A549 (cell line): ENCODE results near the gene MYRF. TPM values are rescaled to one million over a fixed set of nuclear protein-coding genes. Genes with fewer than 3 reads are reported as not detected.

Source experiments
- ATAC-seq, 2 experiments: fragments of 200-7000 bp in 1 of 2; fragments of >200 bp in 1 of 2; cut with Nextera tagmentation in 1 of 2; cut with Tn5 transposase in 1 of 2; 3 replicates each; pipeline versions ENCODE4 v1.8.0 to v1.9.1; 2018 to 2020; ENCODE audit warnings: mild to moderate bottlenecking in 1 of 2, moderate library complexity in 1 of 2
- CTCF ChIA-PET: fragments of 300-600 bp; sonication (Branson Sonifier 250); formaldehyde crosslinking; extraction: SDS; loops from one replicate; lab custom pipeline; 2021; ENCODE audit warnings: antibody characterized with exemption, inconsistent platforms; lab: Yijun Ruan, JAX
- POLR2A ChIA-PET: fragments of 350-600 bp; formaldehyde crosslinking; extraction: SDS; loops from one replicate; lab custom pipeline; 2021; ENCODE audit warnings: antibody characterized with exemption, inconsistent platforms; lab: Yijun Ruan, JAX
- DNase-seq, 2 experiments: peaks; one replicate each; pipeline versions ENCODE4 v3.0.0 to v3.0.0-alpha.2; 2011 to 2016; ENCODE audit warnings: low read depth in 1 of 2, low spot score in 1 of 2
- FAIRE-seq: peaks from 2 replicates; lab custom pipeline; 2011; peaks lifted over from hg19 to GRCh38; lab: Jason Lieb, UNC
- H3K27ac ChIP-seq, 2 experiments: fragments of >200 bp; sonication (Bioruptor Twin); formaldehyde crosslinking; 3 replicates each; pipeline ENCODE4 v1.5.1; 2016 to 2017
- H3K4me1 ChIP-seq: fragments of >200 bp; sonication (Bioruptor Twin); formaldehyde crosslinking; 3 replicates; pipeline ENCODE4 v1.6.1; 2016
- H3K4me2 ChIP-seq: fragments of >200 bp; sonication (Bioruptor Twin); formaldehyde crosslinking; 3 replicates; pipeline ENCODE4 v1.6.1; 2016
- H3K4me3 ChIP-seq: fragments of >200 bp; sonication (Bioruptor Twin); formaldehyde crosslinking; 3 replicates; pipeline ENCODE4 v1.5.1; 2016
- H3K9me3 ChIP-seq: fragments of >200 bp; sonication (Bioruptor Twin); formaldehyde crosslinking; 3 replicates; pipeline ENCODE4 v1.6.1; 2016
- BCL3 ChIP-seq: fragments of >200 bp; sonication (Bioruptor Twin); formaldehyde crosslinking; IDR thresholded peaks from 3 replicates; pipeline ENCODE4 v1.6.1; 2016
- CBX8 ChIP-seq: fragments of 200-600 bp; sonication (generic); IDR thresholded peaks from 2 replicates; pipeline ENCODE4 v1.6.1; 2016
- CHD4 ChIP-seq: fragments of 200-600 bp; sonication (generic); IDR thresholded peaks from 2 replicates; pipeline ENCODE4 v1.6.1; 2016; ENCODE audit warnings: antibody characterized with exemption, mild to moderate bottlenecking, borderline replicate concordance
- EHF ChIP-seq: fragments of 250-450 bp; sonication (Bioruptor Pico); IDR thresholded peaks from 2 replicates; pipeline ENCODE4 v1.5.0; 2020; ENCODE audit warnings: mild to moderate bottlenecking
- EHMT2 ChIP-seq: fragments of 200-600 bp; sonication (generic); IDR thresholded peaks from 2 replicates; pipeline ENCODE4 v1.6.1; 2016; ENCODE audit warnings: antibody characterized with exemption, low read depth, mild to moderate bottlenecking, moderate library complexity
- ELK1 ChIP-seq: fragments of 150-350 bp; IDR thresholded peaks from 2 replicates; pipeline ENCODE4 v1.6.1; 2014; ENCODE audit warnings: low read depth, mild to moderate bottlenecking, low read length
- EP300 ChIP-seq, 2 experiments: fragments of >200 bp; sonication (Bioruptor Twin); formaldehyde crosslinking; IDR thresholded peaks; 2 replicates in 1 of 2; 3 replicates in 1 of 2; pipeline ENCODE4 v1.6.1; 2016 to 2017
- FOXS1 ChIP-seq: fragments of 250-450 bp; sonication (Bioruptor Pico); IDR thresholded peaks from 2 replicates; pipeline ENCODE4 v1.5.0; 2020; ENCODE audit warnings: mild to moderate bottlenecking, moderate library complexity
- GATA3 ChIP-seq: IDR thresholded peaks from 2 replicates; pipeline ENCODE4 v1.6.1; 2012; ENCODE audit warnings: borderline replicate concordance
- HDAC2 ChIP-seq: fragments of 200-600 bp; sonication (generic); IDR thresholded peaks from 2 replicates; pipeline ENCODE4 v1.6.1; 2016
- HEYL ChIP-seq: fragments of 250-450 bp; sonication (Bioruptor Pico); IDR thresholded peaks from 2 replicates; pipeline ENCODE4 v1.8.0; 2021; ENCODE audit warnings: mild to moderate bottlenecking, moderate library complexity
- HOXA7 ChIP-seq: fragments of 250-450 bp; sonication (Bioruptor Pico); IDR thresholded peaks from 2 replicates; pipeline ENCODE4 v1.5.0; 2020; ENCODE audit warnings: mild to moderate bottlenecking, moderate library complexity
- KDM1A ChIP-seq: fragments of 200-600 bp; sonication (generic); IDR thresholded peaks from 2 replicates; pipeline ENCODE4 v1.6.1; 2016; ENCODE audit warnings: low read depth, mild to moderate bottlenecking
- MAZ ChIP-seq: fragments of 150-350 bp; IDR thresholded peaks from 2 replicates; pipeline ENCODE4 v1.6.1; 2014; ENCODE audit warnings: antibody characterized with exemption, low read depth, low read length, borderline replicate concordance
- MYC ChIP-seq: IDR thresholded peaks from 2 replicates; pipeline ENCODE4 v1.6.1; 2012; ENCODE audit warnings: mild to moderate bottlenecking, inconsistent platforms, low read length, improper control_type of control experiment, borderline replicate concordance
- NPAS2 ChIP-seq: fragments of 250-450 bp; sonication (Bioruptor Pico); IDR thresholded peaks from 2 replicates; pipeline ENCODE4 v1.8.0; 2022; ENCODE audit warnings: mild to moderate bottlenecking, moderate library complexity, borderline replicate concordance
- NR3C1 ChIP-seq: fragments of >200 bp; sonication (Bioruptor Twin); formaldehyde crosslinking; IDR thresholded peaks from 3 replicates; pipeline ENCODE4 v1.6.1; 2017
- PBX3 ChIP-seq: IDR thresholded peaks from 2 replicates; pipeline ENCODE4 v1.6.1; 2012
- POLR2A ChIP-seq: IDR thresholded peaks from 2 replicates; pipeline ENCODE4 v1.6.1; 2012; ENCODE audit warnings: mild to moderate bottlenecking, low read length
- RAD21 ChIP-seq, 2 experiments: fragments of >200 bp in 1 of 2; sonication (Bioruptor Twin) in 1 of 2; formaldehyde crosslinking in 1 of 2; IDR thresholded peaks in 1 of 2; conservative IDR thresholded peaks in 1 of 2; 2 replicates in 1 of 2; 3 replicates in 1 of 2; pipeline ENCODE4 v1.6.1; 2012 to 2018; ENCODE audit warnings: inconsistent platforms in 1 of 2
- RARB ChIP-seq: fragments of 250-450 bp; sonication (Bioruptor Pico); IDR thresholded peaks from 2 replicates; pipeline ENCODE4 v1.8.0; 2021; ENCODE audit warnings: mild to moderate bottlenecking, moderate library complexity
- RCOR1 ChIP-seq: fragments of 150-350 bp; IDR thresholded peaks from 2 replicates; pipeline ENCODE4 v1.6.1; 2014; ENCODE audit warnings: antibody characterized with exemption, low read length, low read depth
- REST ChIP-seq: fragments of 200-600 bp; sonication (generic); IDR thresholded peaks from 2 replicates; pipeline ENCODE4 v1.6.1; 2016; ENCODE audit warnings: antibody characterized with exemption, mild to moderate bottlenecking, moderate library complexity
- RFX5 ChIP-seq: fragments of 450-650 bp; IDR thresholded peaks from 2 replicates; pipeline ENCODE4 v1.7.1; 2014; ENCODE audit warnings: antibody characterized with exemption, mild to moderate bottlenecking, moderate library complexity
- RNF2 ChIP-seq: fragments of 200-600 bp; sonication (generic); IDR thresholded peaks from 2 replicates; pipeline ENCODE4 v1.6.1; 2016; ENCODE audit warnings: low read depth, mild to moderate bottlenecking, antibody characterized with exemption, moderate library complexity, borderline replicate concordance
- TP53 ChIP-seq: fragments of 250-450 bp; sonication (Bioruptor Pico); IDR thresholded peaks from 2 replicates; pipeline ENCODE4 v1.5.0; 2021; ENCODE audit warnings: mild to moderate bottlenecking, moderate library complexity
- USF2 ChIP-seq: fragments of 450-650 bp; IDR thresholded peaks from 2 replicates; pipeline ENCODE4 v1.6.1; 2014; ENCODE audit warnings: antibody characterized with exemption
- ZFP36 ChIP-seq: fragments of 450-650 bp; IDR thresholded peaks from 2 replicates; pipeline ENCODE4 v1.6.1; 2014; ENCODE audit warnings: borderline replicate concordance; ENCODE audit not compliant: partially characterized antibody
- WGBS: methylation state at CpG from one replicate; pipeline ENCODE4 v1.1.6; 2017; ENCODE audit errors: missing lambda C conversion rate; 5-methylcytosine and 5-hydroxymethylcytosine counted together
- polyA plus RNA-seq, 4 experiments: library from polyadenylated mRNA; depleted of rRNA in 3 of 4; stranded (reverse); fragments of >200 nt; fragmentation: RNase III in 1 of 4; extraction: RNeasy Plus Mini Kit Qiagen cat#74134 plus additional on column Dnase treatment in 1 of 4; gene quantifications; 2 replicates in 3 of 4; 3 replicates in 1 of 4; pipeline ENCODE4 v1.2.3, GENCODE V29; 2011 to 2017

MYRF gene
- polyA plus RNA-seq, 2 of the 4 experiments (the other 2 are of a cell fraction) = 14.7 to 22.3 TPM

- no peaks in the 10 kb centered on the region for H3K9me3 ChIP-seq
- TF ChIP-seq TP53 (no peak), HDAC2 (no peak), ZFP36 (no peak), RAD21 (conservative IDR thresholded peaks at IDR 0.05 in 1 of 2, IDR thresholded peaks at IDR 0.05 in 1 of 2) (no peak), USF2 (no peak), ELK1 (no peak), BCL3 (no peak), EP300 (IDR thresholded peaks at IDR 0.05) (no peak), MAZ (no peak), CBX8 (no peak), GATA3 (no peak), FOXS1 (CRISPR knock-in tag) (no peak), KDM1A (no peak), HOXA7 (CRISPR knock-in tag) (no peak), NR3C1 (no peak), RCOR1 (no peak), EHMT2 (no peak), CHD4 (no peak)
- TF ChIP-seq, all 56 proteins: peak for 0
- WGBS = 89% methylated on average over 33 of the region's 33 CpGs
- H3K27ac ChIP-seq = peak overlapping the region; percentile 40 to 59; a peak in 4 of 6 replicates
- peak overlapping the region; percentile 44; the same call in 2 of the 3 replicates for H3K4me2 ChIP-seq
- peaks cover 30% of the 10 kb centered on the region for H3K4me1 ChIP-seq
- ATAC-seq (no peak), FAIRE-seq (no peak), DNase-seq (no peak)
- CTCF ChIA-PET = interaction anchor here (0.9 to 3.0 kb wide), 7 partner anchors 11 to 282 kb away, joined by 3 to 15 read pairs (median 3); no protein-coding TSS in a partner anchor
- POLR2A ChIA-PET = no interaction called here
- H3K4me3 ChIP-seq = no peak overlapping the region
Measured at GRCh38 chr11:61728066-61728939, 24.1 kb upstream of the MYRF start.

- TF ChIP-seq RNF2 (no peak), RAD21 (conservative IDR thresholded peaks at IDR 0.05 in 1 of 2, IDR thresholded peaks at IDR 0.05 in 1 of 2) (no peak), POLR2A (no peak), MYC (no peak), PBX3 (no peak), HEYL (CRISPR knock-in tag) (no peak), REST (no peak), RFX5 (no peak), EHF (CRISPR knock-in tag) (no peak), NPAS2 (no peak), NR3C1 (no peak), EP300 (IDR thresholded peaks at IDR 0.05) (no peak), RARB (no peak)
- ChIA-PET POLR2A (no interaction called here), CTCF (interaction anchor here (0.9 to 3.0 kb wide), 6 partner anchors 10 to 283 kb away, joined by 3 to 15 read pairs (median 5); no protein-coding TSS in a partner anchor)
- ATAC-seq = peak; percentile 20 to 29; a peak in 3 of 6 replicates
- Histone ChIP-seq H3K4me3 (no peak overlapping the region), H3K9me3 (no peaks in the 10 kb centered on the region), H3K27ac (peak overlapping the region; percentile 55 to 59), H3K4me1 (peaks cover 30% of the 10 kb centered on the region), H3K4me2 (peak overlapping the region; percentile 44)
- WGBS = 46% methylated on average over 7 of the region's 8 CpGs
- peak; percentile 60 to 80 for DNase-seq
- FAIRE-seq = no peak
Measured at GRCh38 chr11:61728940-61729219, 23.6 kb upstream of the MYRF start.
